Transverse colon (tissue), 4 donors: ENCODE results near the gene MXI1. TPM values are rescaled to one million over a fixed set of nuclear protein-coding genes. Genes with fewer than 3 reads are reported as not detected.

ENCODE experiments used
- DNase-seq: peaks from one replicate; pipeline ENCODE4 v3.0.0-alpha.2; 2019
- H3K27ac ChIP-seq, 4 donors: fragments of 200-600 bp; sonication (generic); 2 replicates each; pipeline ENCODE4 v1.5.1; 2016 to 2018; ENCODE audit warnings: inconsistent platforms in 4 of 4
- H3K27me3 ChIP-seq: fragments of 200-600 bp; sonication (generic); 2 replicates; pipeline ENCODE4 v1.5.1; 2017; ENCODE audit warnings: inconsistent platforms
- H3K36me3 ChIP-seq, 4 donors: fragments of 200-600 bp; sonication (generic); 2 replicates each; pipeline ENCODE4 v1.5.1; 2017 to 2019; ENCODE audit warnings: inconsistent platforms in 4 of 4
- H3K4me1 ChIP-seq, 4 donors: fragments of 200-600 bp; sonication (generic); 2 replicates each; pipeline ENCODE4 v1.5.1; 2017 to 2020; ENCODE audit warnings: inconsistent platforms in 4 of 4
- H3K4me3 ChIP-seq, 4 donors: fragments of 200-600 bp; sonication (generic); 1 replicate in 1 of 4; 2 replicates in 3 of 4; pipeline versions ENCODE4 v1.5.1 to v1.6.1; 2017 to 2019; ENCODE audit warnings: inconsistent platforms in 4 of 4
- H3K9me3 ChIP-seq, 2 donors: fragments of 200-600 bp; sonication (generic); 2 replicates each; pipeline ENCODE4 v1.5.1; 2017 to 2019; ENCODE audit warnings: inconsistent platforms in 2 of 2
- EP300 ChIP-seq: sonication (generic); formaldehyde crosslinking; IDR thresholded peaks from one replicate; pipeline ENCODE4 v1.6.1; 2017; ENCODE audit warnings: antibody characterized with exemption, low read depth
- POLR2A ChIP-seq: fragments of 450-650 bp; IDR thresholded peaks from one replicate; pipeline ENCODE4 v1.6.1; 2016; ENCODE audit warnings: antibody characterized with exemption, mild to moderate bottlenecking, moderate library complexity
- POLR2AphosphoS5 ChIP-seq, 3 donors: sonication (generic); formaldehyde crosslinking; IDR thresholded peaks; one replicate each; pipeline ENCODE4 v1.6.1; 2016; ENCODE audit warnings: antibody characterized with exemption in 3 of 3
- WGBS, 2 donors: methylation state at CpG; one replicate each; pipeline ENCODE4 v1.1.5; 2018; ENCODE audit warnings: low coverage in 1 of 2; 5-methylcytosine and 5-hydroxymethylcytosine counted together
- in situ Hi-C, 4 donors: fragments of 200-750 bp; cut with MboI; loops; one replicate each; pipeline versions ENCODE4 v1.15.0 to v1.15.1; 2017; ENCODE audit warnings: low sequenced_read_pairs in 3 of 4, low pct_ligation_motif_present in 1 of 4, low pct_unique_long_range_greater_than_20kb in 1 of 4
- intact Hi-C: fragments of 100-400 bp; cut with DNase I; formaldehyde crosslinking; loops from one replicate; pipeline ENCODE4 v1.15.1; 2023; ENCODE audit warnings: low total_unique reads
- total RNA-seq, 4 donors: library from RNA; depleted of rRNA; stranded (reverse); fragments of >200 nt; gene quantifications; one replicate each; pipeline ENCODE4 v1.1.0, GENCODE V29; 2016
- TF ChIP-seq, protein P1 (sequence below), 5 experiments: fragments of 200-600 bp in 3 of 5; fragments of 450-650 bp in 2 of 5; sonication (generic) in 3 of 5; IDR thresholded peaks; 1 replicate in 2 of 5; 2 replicates in 3 of 5; pipeline ENCODE4 v1.5.1; 2016 to 2017; ENCODE audit warnings: antibody characterized with exemption in 5 of 5, inconsistent platforms in 3 of 5, mild to moderate bottlenecking in 2 of 5, moderate library complexity in 1 of 5

The MXI1 gene
- total RNA-seq, 4 donors from 2014 or later = 44.8 to 96.5 (median 65.3) TPM

DNA sequence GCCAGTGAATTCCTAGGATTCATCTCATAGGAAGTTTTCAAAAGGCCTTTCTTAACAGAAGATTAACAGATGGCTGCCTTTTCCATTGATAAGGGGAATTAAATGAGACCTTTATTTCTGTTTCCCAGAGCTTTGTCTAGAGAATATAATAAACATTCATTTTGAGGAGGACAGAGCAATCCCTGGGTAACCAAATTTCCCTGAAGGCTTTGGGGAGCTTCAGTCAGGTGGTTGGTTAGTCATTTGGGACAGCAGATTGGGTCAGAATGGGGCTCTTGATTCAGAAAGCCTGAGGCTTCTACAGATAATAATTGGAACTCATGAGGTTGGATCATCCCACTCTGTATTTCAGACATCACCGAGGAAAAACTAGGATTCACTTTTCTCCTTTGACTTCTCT is 21.8 kb downstream of the MXI1 start:
- H3K36me3 ChIP-seq = peaks cover 0 to 9% (median 0%) of the 10 kb centered on the region in 4 donors
- DNase-seq = no peak
- 92 to 100% methylated on average over 1 of the region's 1 CpG for WGBS, 2 donors
- peaks cover 0 to 26% (median 9%) of the 10 kb centered on the region in 4 donors for H3K4me1 ChIP-seq
- intact Hi-C loops (loop anchor here (5.0 kb wide), 1 partner anchor 43 kb away; no protein-coding TSS in a partner anchor), in situ Hi-C loops (no loop called here)
- H3K27ac ChIP-seq = no peak overlapping the region
- H3K27me3 ChIP-seq = no peaks in the 10 kb centered on the region
- no peaks in the 10 kb centered on the region for H3K9me3 ChIP-seq
- no peak overlapping the region for H3K4me3 ChIP-seq
- TF ChIP-seq POLR2A (no peak), EP300 (no peak), POLR2AphosphoS5 (IDR thresholded peaks at IDR 0.05) (no peak)
- TF ChIP-seq, protein P1, sequence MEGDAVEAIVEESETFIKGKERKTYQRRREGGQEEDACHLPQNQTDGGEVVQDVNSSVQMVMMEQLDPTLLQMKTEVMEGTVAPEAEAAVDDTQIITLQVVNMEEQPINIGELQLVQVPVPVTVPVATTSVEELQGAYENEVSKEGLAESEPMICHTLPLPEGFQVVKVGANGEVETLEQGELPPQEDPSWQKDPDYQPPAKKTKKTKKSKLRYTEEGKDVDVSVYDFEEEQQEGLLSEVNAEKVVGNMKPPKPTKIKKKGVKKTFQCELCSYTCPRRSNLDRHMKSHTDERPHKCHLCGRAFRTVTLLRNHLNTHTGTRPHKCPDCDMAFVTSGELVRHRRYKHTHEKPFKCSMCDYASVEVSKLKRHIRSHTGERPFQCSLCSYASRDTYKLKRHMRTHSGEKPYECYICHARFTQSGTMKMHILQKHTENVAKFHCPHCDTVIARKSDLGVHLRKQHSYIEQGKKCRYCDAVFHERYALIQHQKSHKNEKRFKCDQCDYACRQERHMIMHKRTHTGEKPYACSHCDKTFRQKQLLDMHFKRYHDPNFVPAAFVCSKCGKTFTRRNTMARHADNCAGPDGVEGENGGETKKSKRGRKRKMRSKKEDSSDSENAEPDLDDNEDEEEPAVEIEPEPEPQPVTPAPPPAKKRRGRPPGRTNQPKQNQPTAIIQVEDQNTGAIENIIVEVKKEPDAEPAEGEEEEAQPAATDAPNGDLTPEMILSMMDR (IDR thresholded peaks at IDR 0.05) = no peak

- TF ChIP-seq POLR2AphosphoS5 (IDR thresholded peaks at IDR 0.05) = no peak
- no peak for TF ChIP-seq EP300
- TF ChIP-seq POLR2A = no peak
- TF ChIP-seq, protein P1 (IDR thresholded peaks at IDR 0.05) = no peak
- H3K27me3 ChIP-seq = no peaks in the 10 kb centered on the region
- intact Hi-C loops (no loop called here), in situ Hi-C loops (no loop called here)
- no peaks in the 10 kb centered on the region for H3K9me3 ChIP-seq
- H3K4me3 ChIP-seq = no peak overlapping the region
- H3K27ac ChIP-seq = no peak overlapping the region
- H3K4me1 ChIP-seq = peaks cover 0 to 6% (median 0%) of the 10 kb centered on the region in 4 donors
- no peak for DNase-seq
- 75 to 85% methylated on average over 1 of the region's 1 CpG for WGBS, 2 donors
- H3K36me3 ChIP-seq = peaks cover 0 to 8% (median 0%) of the 10 kb centered on the region in 4 donors
Observed at GRCh38 chr10:110233846-110234245, 26.4 kb downstream of the MXI1 start.

DNA sequence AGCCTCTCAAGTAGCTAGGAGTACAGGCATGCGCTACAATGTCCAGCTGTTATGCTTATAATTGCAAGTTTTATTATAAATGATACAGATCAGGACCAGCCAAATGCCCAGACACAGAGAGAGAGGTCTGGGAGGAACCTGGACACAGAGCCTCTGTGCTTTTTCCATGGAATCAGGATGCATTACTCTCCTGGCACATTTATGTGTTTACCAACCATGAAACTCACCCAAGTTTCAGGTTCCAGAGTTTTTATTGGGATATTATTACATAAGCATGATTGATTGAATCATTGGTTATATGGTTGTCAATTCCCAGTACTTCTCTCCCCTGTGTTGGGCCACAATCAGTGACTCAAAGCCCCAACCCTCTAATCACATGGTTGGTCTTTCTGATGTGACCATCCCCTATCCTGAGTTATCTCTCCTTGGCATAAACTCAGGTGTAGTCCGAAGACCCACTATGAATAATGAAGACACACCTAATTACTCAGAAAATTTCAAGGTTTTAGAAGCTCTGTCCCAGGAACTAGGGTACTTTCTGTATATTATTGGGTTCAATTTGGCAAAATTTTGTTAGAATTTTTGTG is 30.6 kb downstream of the MXI1 start:
- Histone ChIP-seq H3K27ac (no peak overlapping the region), H3K27me3 (no peaks in the 10 kb centered on the region), H3K4me3 (no peak overlapping the region), H3K4me1 (peaks cover 0 to 10% (median 0%) of the 10 kb centered on the region in 4 donors), H3K9me3 (no peaks in the 10 kb centered on the region), H3K36me3 (no peaks in the 10 kb centered on the region)
- TF ChIP-seq POLR2AphosphoS5 (IDR thresholded peaks at IDR 0.05) (no peak), EP300 (no peak), POLR2A (no peak)
- TF ChIP-seq, protein P1 (IDR thresholded peaks at IDR 0.05) = no peak
- intact Hi-C loops (no loop called here), in situ Hi-C loops (no loop called here)
- WGBS, 2 donors = 90 to 100% methylated on average over 1 to 2 of the region's 2 CpGs
- no peak for DNase-seq

GRCh38 chr10:110239892-110240291 is 32.5 kb downstream of the MXI1 start:
- H3K9me3 ChIP-seq = no peaks in the 10 kb centered on the region
- intact Hi-C loops (no loop called here), in situ Hi-C loops (no loop called here)
- H3K4me1 ChIP-seq = peaks cover 0 to 10% (median 3%) of the 10 kb centered on the region in 4 donors
- no peak overlapping the region for H3K27ac ChIP-seq
- DNase-seq = no peak
- H3K36me3 ChIP-seq = no peaks in the 10 kb centered on the region
- H3K4me3 ChIP-seq = no peak overlapping the region
- no peak for TF ChIP-seq EP300
- TF ChIP-seq POLR2A = no peak
- TF ChIP-seq POLR2AphosphoS5 (IDR thresholded peaks at IDR 0.05) = no peak
- TF ChIP-seq, protein P1 (IDR thresholded peaks at IDR 0.05) = no peak
- H3K27me3 ChIP-seq = no peaks in the 10 kb centered on the region
